ENCODE results near the gene ACTA1. TPM values are rescaled to one million over a fixed set of nuclear protein-coding genes. Genes with fewer than 3 reads are reported as not detected.
A peak's percentile ranks its signal among the peaks of the same experiment; 100 is the strongest.

Gene ACTA1
- total RNA-seq, 2 donors from 2014 or later: 8.2 to 17.3 TPM

- no peak overlapping the region for H3K27ac ChIP-seq (ENCODE audit: low read depth, low read length)
- H3K27me3 Mint-ChIP-seq (ENCODE audit: insufficient read depth): peaks cover 21% of the 10 kb centered on the region
- H3K27ac Mint-ChIP-seq: no peak overlapping the region
- H3K36me3 ChIP-seq (ENCODE audit: control insufficient read depth, insufficient read depth, low read length): no peaks in the 10 kb centered on the region
- peaks cover 26% of the 10 kb centered on the region for H3K27me3 ChIP-seq (ENCODE audit: control insufficient read depth, insufficient read depth, low read length, poor library complexity, severe bottlenecking)
- H3K4me3 ChIP-seq (ENCODE audit: low read length): no peak overlapping the region
- no peaks in the 10 kb centered on the region for H3K9me3 Mint-ChIP-seq
- peak; percentile 59 for DNase-seq
- H3K9me3 ChIP-seq (ENCODE audit: control insufficient read depth, low read length): no peaks in the 10 kb centered on the region
- no peaks in the 10 kb centered on the region for H3K36me3 Mint-ChIP-seq (ENCODE audit: low read depth)
- peaks cover 32% of the 10 kb centered on the region for H3K4me1 ChIP-seq (ENCODE audit: control insufficient read depth, insufficient read depth, low read length)
- WGBS, 2 experiments (ENCODE audit: insufficient coverage in 1 of 2, insufficient read length in 1 of 2): 89 to 94% methylated on average over 7 of the region's 7 CpGs
- TF ChIP-seq CTCF (conservative IDR thresholded peaks at IDR 0.05): no peak
- no peak overlapping the region for H3K9ac ChIP-seq (ENCODE audit: extremely low read depth, low read length, poor library complexity, severe bottlenecking)
- H3K4me1 Mint-ChIP-seq: peaks cover 27% of the 10 kb centered on the region
- no peak overlapping the region for H3K4me3 Mint-ChIP-seq
Observed at GRCh38 chr1:229412056-229412455, 21.8 kb downstream of the ACTA1 start.

GRCh38 chr1:229411434-229412055 is 22.3 kb downstream of the ACTA1 start:
- peaks cover 32% of the 10 kb centered on the region for H3K4me1 ChIP-seq (ENCODE audit: control insufficient read depth, insufficient read depth, low read length)
- no peaks in the 10 kb centered on the region for H3K36me3 ChIP-seq (ENCODE audit: control insufficient read depth, insufficient read depth, low read length)
- H3K4me1 Mint-ChIP-seq: peaks cover 32% of the 10 kb centered on the region
- no peak overlapping the region for H3K4me3 Mint-ChIP-seq
- DNase-seq: peak; percentile 54
- peaks cover 25% of the 10 kb centered on the region for H3K27me3 Mint-ChIP-seq (ENCODE audit: insufficient read depth)
- peak overlapping the region; percentile 36 for H3K27ac ChIP-seq (ENCODE audit: low read depth, low read length)
- no peaks in the 10 kb centered on the region for H3K36me3 Mint-ChIP-seq (ENCODE audit: low read depth)
- 77 to 87% methylated on average over 5 to 10 of the region's 11 CpGs for WGBS, 2 experiments (ENCODE audit: insufficient coverage in 1 of 2, insufficient read length in 1 of 2)
- H3K9ac ChIP-seq (ENCODE audit: extremely low read depth, low read length, poor library complexity, severe bottlenecking): no peak overlapping the region
- TF ChIP-seq CTCF (conservative IDR thresholded peaks at IDR 0.05): no peak
- H3K9me3 Mint-ChIP-seq: no peaks in the 10 kb centered on the region
- H3K27me3 ChIP-seq (ENCODE audit: control insufficient read depth, insufficient read depth, low read length, poor library complexity, severe bottlenecking): peaks cover 28% of the 10 kb centered on the region
- no peak overlapping the region for H3K4me3 ChIP-seq (ENCODE audit: low read length)
- H3K9me3 ChIP-seq (ENCODE audit: control insufficient read depth, low read length): no peaks in the 10 kb centered on the region
- no peak overlapping the region for H3K27ac Mint-ChIP-seq

- TF ChIP-seq CTCF (conservative IDR thresholded peaks at IDR 0.05): no peak
- peak; percentile 82 for DNase-seq
- H3K27me3 ChIP-seq (ENCODE audit: control insufficient read depth, insufficient read depth, low read length, poor library complexity, severe bottlenecking): peaks cover 28% of the 10 kb centered on the region
- no peak overlapping the region for H3K4me3 Mint-ChIP-seq
- no peaks in the 10 kb centered on the region for H3K9me3 ChIP-seq (ENCODE audit: control insufficient read depth, low read length)
- peaks cover 32% of the 10 kb centered on the region for H3K4me1 ChIP-seq (ENCODE audit: control insufficient read depth, insufficient read depth, low read length)
- no peaks in the 10 kb centered on the region for H3K36me3 ChIP-seq (ENCODE audit: control insufficient read depth, insufficient read depth, low read length)
- H3K4me1 Mint-ChIP-seq: peaks cover 33% of the 10 kb centered on the region
- no peaks in the 10 kb centered on the region for H3K9me3 Mint-ChIP-seq
- no peak overlapping the region for H3K9ac ChIP-seq (ENCODE audit: extremely low read depth, low read length, poor library complexity, severe bottlenecking)
- no peak overlapping the region for H3K4me3 ChIP-seq (ENCODE audit: low read length)
- no peaks in the 10 kb centered on the region for H3K36me3 Mint-ChIP-seq (ENCODE audit: low read depth)
- no peak overlapping the region for H3K27ac Mint-ChIP-seq
- 17 to 44% methylated on average over 7 to 14 of the region's 14 CpGs for WGBS, 2 experiments (ENCODE audit: insufficient coverage in 1 of 2, insufficient read length in 1 of 2)
- H3K27ac ChIP-seq (ENCODE audit: low read depth, low read length): peak overlapping the region; percentile 92
- H3K27me3 Mint-ChIP-seq (ENCODE audit: insufficient read depth): peaks cover 26% of the 10 kb centered on the region
Observed at GRCh38 chr1:229410692-229411433, 23.0 kb downstream of the ACTA1 start.

All from endodermal cell (in vitro differentiated cells).